GM21717 (cell line): ENCODE data around the gene TSTD2.

ENCODE experiments used
- ATAC-seq: cut with Tn5 transposase; IDR thresholded peaks from one replicate; pipeline ENCODE4 v1.9.1; 2021; ENCODE audit warnings: mild to moderate bottlenecking, moderate library complexity; ENCODE audit not compliant: unreplicated experiment

Gene TSTD2

DNA sequence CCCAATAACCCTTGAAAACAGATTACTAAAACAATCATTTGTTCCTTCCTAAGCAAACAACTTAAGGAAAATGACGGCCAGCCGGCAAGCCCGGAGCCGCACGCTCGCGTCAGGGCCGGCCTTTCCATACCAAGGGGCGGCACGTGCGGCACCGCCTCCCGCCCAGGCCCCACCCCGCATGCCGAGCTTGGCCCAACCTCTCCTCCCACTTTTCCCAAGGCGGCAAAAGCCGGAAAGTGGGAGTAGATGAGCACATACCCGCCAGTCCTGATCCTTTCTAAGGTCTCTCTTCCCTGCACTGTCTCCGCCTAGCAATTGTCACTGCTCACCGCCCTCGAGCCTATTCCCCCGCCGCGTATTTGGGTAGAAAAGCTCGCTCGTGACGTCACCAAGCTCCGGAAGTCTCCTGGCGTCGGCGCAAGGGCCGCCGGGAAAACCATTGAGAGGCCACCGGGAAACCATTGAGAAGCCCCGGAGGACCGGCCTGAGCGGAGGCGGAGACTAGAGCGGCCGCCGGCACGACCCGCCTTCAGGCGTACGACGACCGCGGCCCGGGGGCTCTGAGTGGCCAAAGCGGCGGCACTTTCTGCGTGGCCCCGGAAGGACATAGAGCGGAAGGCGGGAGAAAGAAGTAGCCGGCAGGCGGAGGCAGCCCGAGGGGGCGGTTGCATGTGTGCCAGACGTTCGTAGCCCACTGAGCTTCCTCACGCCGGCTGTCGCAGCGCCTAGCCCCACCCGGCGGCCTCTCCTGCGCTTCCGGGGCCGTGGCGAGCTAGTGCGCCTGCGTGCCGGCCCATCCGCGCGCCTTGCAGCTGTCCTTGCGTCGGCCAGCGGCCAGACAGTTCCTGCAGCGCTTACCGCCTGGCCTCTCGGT is at the start of gene TSTD2, which contains the start of gene NCBP1:
TSTD2 (minus strand) TSS at position 384 of the 874 bp plus-strand sequence. CDS start 5,806 bp downstream, outside the sequence.
NCBP1 (plus strand) TSS at position 837 of the 874 bp plus-strand sequence. CDS start 61 bp downstream, outside the sequence.
- ATAC-seq: peak; percentile 88

DNA sequence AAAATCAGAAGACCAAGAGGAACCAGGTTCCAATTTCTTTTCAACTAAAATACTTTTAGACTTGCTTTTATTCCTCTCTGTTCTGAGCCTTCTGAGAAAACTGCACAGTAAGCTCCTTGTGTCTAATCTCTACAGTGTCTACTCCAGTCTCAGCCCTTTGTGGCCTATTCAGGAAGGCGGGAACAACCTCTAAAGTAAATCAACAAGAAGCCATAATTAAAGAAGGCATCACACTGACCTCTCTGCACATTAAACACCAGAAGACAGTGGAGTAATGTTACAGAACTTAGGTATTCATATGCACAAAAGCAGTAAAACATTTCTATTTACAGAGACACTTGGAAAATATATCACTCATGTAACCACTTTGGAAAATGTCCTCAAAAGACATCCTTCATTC is 49.1 kb upstream of the TSTD2 start:
- no peak for ATAC-seq

DNA sequence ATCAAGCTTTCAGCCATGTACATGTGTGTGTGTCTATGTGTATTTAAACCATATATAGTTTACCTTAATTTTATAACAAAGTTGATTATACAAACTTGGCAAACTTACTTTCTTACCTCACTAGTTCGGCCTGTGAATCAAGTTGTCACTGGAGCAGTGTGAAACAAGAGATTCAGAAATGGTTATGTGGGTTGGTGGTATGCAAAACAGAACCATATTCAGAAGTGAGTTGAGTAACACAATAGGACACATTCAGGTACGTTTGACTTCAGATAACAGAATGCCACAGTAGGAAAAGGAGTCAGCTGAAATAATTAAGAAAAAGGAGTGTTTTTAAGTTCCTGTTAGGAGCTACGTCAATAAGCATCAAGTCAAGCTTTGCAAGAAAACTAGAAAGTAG is 42.5 kb upstream of the TSTD2 start:
- ATAC-seq: no peak

DNA sequence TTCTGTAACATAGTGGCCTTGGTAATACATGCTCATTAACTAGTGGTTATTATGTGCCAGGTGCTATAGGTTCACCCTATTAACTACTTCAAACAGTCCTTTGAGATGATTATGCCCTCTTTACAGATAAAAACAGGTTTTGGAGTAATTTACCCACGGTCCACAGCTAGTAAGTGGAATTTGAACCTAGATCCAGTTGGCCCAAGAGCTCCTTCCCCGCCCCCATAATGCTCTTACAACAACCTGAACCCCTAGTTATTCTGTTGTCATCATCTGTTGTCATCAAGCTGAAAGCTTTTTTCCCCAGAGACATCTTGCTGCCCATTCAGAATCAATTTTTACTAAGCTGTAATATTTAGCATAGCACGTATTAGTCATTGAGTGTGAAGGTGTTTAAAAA is 40.8 kb upstream of the TSTD2 start:
- no peak for ATAC-seq

DNA sequence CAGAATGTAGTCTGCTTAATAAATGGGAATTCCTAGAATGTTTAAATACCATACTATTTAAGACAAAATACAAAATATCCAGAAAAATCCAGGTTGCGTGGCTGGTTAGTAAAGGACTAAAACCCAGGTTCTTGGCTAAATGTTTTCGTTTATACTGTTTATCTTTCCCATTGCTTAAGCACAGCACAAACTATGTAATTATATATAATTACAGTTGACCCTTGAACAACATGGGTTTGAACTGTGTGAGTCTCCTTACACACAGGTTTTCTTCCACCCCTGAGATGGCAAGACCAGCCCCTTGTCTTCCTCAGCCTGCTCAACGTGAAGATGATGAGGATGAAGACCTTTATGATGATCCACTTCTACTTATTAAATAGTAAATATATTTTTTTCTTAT is 39.2 kb upstream of the TSTD2 start:
- ATAC-seq: no peak

DNA sequence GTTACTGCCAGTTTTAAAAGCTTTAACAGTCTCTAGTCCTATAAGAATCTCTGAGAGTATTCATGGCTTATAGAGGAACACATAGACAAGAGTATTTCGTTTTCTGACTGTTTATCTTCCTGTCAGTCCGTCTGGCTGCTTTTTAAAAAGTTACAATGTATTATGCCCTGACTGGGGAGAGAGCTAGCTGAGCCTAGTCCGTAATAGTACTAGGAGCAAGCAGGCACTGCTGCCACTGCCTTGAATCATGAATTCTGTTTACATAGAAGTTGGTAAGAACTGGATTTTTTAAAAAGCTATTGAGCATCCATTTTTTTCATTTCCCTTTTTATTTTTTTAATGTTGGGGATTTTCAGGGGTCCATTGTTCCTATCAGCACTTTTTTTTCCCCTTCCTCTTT is 37.4 kb upstream of the TSTD2 start:
- no peak for ATAC-seq

DNA sequence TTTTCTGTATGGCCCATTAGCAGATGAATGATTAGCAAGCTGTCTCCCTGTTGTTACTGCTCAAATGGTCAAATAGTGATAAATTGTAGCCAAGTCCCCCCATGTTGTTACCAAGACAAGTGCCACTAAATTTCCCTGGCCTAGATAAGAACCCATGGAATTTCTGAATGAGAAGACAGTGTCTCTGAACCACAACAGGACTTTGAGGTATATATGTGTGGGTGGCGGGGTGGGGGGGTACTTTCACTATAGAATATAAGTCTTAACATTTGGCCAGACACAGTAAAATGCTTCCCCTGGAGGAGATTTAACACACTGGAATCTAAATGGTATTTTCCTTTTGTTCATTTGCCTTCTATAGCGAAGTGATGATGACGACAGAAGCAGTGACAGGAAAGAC is 35.3 kb upstream of the TSTD2 start:
- no peak for ATAC-seq

DNA sequence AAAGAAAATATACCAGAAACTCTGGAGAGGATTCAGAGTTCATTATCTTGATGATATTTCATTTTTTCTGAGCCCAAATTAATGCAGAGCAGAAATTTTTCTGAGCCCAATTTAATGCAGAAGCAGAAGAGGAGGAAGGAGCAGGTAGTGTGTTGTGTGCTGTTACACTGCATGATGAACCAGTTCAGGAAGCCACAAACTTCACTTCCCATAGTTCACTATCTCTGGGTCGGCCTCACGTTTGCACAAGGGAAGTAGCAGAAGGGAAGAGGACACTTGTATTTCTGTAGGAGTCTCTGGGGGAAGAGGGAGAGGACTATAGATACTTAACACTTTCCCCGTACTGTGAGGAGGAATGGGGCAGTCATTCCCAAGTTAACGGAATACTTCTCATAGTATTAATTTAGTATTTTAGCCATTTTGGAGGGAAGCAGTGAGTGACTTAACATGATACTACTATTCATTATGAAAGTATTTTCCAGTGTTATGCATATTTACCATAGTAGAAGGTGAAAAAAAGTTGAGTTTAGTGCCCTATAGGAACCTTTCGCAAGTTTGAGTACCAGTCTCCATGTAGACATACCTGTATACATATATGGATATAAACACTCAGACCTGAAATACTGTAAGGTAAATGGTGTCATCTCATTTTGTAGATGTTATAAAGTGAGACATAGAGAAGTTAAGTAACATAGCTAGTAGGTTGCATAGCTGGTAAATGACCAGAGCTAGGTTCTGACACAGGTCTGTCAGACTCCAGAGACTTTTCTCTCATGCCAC is 33.9 kb upstream of the TSTD2 start:
- no peak for ATAC-seq

DNA sequence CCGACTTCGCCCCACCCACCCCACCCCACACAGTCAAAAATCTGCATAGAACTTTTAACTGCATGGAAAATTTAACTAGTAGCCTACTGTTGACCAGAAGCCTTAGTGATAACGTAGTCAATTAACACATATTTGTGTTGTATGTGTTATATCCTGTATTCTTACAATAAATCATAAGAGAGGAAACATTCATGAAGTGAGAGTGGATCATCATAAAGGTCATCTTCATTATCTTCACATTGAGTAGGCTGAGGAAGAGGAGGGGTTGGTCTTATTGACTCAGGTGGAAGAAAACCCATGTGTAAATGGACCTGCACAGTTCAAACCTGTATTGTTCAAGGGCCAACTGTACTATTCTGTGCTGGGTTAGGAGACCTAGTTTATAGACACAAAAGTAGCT is 32.6 kb upstream of the TSTD2 start:
- no peak for ATAC-seq

DNA sequence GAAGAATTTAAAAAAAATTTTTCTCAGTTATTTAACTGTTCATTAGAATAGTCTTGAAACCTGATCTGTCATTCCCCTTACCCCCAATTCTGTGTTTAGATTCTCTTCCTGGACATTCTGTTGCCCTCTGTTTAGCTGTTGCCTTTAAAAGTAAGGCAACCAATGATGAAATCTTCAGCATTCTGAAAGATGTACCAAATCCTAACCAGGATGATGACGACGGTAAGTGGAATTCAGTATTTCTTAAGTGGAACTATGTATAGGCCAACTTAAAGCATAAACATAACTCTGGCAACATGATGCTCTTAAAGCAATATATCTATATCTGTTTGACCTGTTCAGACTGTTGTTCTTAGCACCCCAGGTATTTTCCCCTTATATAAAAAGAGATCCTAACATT is 27.7 kb upstream of the TSTD2 start:
- ATAC-seq: no peak

DNA sequence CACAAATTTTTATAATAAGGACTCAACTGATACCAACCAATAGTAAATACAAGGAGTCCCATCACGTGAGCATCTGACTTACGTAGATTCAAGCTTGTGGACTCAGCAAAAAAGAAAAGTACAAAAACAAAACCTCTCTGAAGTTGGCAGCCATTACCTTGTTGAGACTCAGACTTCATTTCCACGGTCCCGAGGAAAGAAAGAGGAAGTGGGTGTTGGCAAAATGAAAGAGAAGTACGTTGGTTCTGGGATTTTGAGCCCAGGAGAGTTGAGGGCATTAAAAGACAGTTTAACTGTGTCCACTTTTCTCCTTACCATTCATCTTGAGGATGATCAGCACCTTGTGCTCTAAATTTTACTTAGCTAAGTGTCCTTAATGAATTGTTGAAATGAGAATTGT is 27.2 kb upstream of the TSTD2 start:
- ATAC-seq: no peak

DNA sequence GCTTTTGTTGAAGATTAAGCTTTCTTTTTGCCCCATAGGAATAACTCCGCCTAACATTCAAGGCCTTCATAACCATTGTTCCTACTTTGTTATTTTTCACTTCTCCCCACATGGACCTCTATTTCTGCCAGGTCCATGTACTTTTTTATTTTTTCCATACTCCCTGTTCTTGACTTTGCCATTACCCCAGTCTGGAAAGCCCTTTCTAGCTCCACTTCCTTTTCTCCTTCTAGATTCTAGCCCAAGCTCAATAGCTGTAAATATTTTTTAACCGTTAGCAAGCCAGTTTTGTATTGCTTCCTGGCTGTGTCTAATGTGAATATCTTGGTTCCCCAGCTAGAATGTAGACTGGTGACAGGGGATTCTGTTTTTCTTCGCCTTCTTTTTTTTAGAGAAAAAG is 26.6 kb upstream of the TSTD2 start:
- no peak for ATAC-seq

DNA sequence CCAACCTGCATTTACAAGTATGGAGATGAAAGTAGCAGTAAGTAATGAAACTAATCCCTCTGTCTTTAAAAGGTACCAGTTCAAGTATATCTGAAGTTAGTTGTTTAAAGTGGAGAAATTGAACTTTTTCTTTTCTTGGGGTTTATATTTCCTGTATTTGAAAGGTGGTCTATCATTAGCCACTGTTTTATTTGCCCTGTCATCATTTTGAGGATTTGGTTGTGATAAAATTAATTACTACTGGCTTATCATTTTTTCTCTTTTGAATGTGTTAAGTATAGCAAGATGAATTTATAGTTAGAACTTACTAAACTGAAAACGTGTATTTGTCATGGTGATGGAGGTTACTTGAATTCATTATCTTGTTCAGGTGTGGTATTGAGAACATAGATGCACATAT is 25.5 kb upstream of the TSTD2 start:
- ATAC-seq: no peak

DNA sequence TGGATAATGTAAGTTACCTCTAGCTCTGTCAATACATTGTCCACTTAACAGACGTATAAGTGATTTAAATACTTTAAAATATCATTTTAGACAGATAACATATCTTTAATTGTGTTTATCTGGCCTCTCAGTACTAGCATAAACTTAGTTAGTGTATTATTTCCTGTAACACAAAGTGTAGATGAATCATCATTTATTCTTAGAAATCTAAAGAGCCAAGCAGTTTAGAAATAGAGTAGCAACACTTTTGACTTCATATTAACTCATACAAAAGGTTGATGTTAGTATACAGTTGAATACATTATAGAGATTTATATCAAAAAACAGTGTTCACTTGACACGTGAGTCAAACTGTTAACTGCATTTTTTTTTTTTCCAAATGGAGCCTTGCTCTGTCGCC is 18.5 kb upstream of the TSTD2 start:
- ATAC-seq: no peak

DNA sequence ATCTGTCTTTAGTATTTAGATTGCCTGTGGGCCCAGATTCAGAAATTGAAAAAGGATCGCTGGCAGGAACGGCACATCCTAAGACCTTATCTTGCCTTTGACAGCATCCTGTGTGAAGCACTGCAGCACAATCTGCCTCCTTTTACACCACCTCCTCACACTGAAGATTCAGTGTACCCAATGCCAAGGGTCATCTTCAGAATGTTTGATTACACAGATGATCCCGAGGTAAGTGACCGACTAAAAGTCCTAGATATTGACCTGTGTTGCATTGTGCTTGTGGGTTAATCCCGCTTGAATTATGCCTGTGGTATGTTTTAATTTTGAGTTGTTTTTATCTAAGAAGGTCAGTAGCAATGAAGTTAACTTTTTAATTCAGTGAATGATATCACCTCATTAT is 14.8 kb upstream of the TSTD2 start:
- ATAC-seq: no peak

DNA sequence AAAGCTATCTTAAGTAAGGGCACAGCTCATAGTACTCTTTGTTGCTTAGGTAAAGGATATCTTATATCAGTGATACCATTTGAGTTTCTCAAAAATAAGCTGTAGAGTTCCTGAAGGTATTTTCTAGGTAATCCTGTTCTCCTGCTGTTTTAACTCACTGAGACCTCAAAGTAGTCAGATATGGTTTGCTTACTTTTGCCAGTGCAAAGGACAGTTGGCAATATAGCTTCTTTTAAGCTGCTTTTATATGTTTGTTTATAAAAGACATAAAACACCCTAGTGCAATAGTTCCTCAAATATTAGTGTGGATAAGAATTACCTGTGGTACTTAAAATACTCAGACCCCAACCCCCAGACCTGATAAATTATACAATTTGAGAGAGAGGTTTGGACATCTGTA is 12.6 kb upstream of the TSTD2 start:
- no peak for ATAC-seq

DNA sequence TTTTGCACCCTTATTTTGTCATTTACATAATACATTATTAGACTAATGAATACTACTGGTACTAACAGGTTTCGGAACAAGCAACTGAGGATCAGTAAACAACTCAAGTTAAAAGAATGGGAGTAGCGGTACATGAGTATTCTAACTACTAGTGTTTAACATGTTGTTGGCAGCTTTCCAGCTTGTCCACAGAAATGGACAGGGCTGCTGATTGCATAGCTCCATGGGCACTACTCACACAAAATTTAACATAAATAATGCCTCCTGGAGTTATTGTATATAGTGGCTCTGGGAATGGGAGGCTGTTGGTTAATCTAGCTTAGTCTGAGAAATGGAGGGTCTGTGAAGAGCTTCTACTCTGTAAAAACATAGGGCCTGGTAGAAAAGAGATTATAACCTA is 7.2 kb upstream of the TSTD2 start:
- ATAC-seq: no peak

DNA sequence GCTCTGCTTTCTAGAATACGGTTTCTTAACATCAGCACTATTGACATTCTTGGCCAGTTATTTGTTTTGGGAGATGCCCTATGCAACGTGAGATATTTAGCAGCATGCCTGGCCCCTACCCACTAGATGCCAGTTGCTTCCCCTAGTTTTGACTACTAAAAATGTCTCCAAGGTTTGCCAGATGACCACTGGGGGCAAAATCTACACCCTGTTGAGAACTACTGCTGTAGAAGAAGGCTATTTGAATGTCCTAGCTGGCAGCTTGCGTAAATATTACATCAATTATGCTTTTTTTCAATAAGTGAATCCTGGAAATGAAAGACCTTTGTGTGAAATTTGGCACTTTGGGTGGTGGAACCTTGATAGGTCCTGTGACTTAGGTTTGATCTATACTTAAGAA is 5.5 kb upstream of the TSTD2 start:
- no peak for ATAC-seq

DNA sequence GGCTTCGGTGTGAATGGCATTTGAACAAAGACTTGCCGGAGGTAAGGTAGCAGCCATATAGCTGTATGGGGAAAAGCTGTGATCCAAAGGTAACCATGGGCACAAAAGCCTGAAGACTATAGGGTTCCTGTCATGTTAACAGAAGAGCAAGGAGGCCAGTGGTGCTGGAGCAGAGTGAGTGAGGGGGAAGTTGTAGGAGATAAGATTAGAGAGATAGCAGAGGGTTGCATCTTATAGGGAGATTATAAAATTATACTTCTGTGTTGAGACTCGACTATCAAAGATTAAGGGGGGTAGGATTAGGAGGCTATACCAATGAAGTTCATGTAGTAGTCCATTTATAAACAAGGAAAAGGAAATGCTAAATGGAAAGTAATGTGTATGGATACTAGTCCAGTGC is 3.7 kb upstream of the TSTD2 start:
- ATAC-seq: no peak

DNA sequence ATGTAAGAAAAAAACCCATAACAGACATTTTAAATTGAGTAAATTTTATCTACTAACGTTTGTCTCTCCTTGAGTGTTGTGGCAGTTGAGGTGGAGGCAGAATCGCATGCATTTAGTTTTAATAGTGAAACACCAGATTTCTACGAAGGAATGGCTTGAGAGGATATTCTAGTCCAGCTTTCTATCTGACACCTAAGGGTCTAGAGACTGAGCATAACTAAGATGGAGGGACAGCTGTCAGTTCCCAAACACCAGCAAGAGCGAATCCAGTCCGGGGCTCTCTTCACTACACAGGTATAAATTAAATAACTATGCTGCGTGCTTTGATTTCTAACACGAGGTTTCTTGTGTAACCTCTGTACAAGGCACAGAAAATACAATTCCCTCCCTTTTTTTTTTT is 1.9 kb upstream of the TSTD2 start:
- no peak for ATAC-seq

DNA sequence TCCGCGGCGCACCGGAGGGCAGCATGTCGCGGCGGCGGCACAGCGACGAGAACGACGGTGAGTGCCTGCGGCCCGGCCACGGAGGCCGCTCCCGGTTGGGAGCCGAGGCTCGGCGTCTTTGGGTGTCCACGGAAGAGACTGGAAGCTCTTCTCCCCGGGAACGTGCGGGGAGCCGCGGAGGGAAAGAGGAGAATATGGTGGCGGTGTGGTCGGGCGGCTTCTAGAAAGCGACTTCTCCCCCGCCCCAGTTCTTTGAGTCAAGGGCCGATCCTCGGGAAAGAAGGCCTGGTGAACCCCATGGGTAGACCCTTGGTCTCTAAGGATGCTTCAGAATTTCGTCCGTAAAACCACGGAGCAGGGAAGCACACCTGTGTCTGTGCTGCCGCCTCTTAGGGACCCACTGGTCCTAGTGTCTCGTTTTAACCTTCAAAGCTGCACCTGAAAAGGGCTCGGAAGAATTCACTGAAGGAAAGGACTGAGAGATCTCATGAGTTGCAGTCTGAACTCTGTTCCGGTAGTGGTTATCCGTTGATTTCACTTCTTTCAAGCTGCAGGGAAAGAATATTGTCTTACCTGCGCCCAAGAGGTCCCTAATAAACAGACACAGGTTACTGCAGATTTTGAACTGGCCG is 807 bp upstream of the TSTD2 start:
- ATAC-seq: peak; percentile 7
